ENCODE results near the gene PSD4.

DNA sequence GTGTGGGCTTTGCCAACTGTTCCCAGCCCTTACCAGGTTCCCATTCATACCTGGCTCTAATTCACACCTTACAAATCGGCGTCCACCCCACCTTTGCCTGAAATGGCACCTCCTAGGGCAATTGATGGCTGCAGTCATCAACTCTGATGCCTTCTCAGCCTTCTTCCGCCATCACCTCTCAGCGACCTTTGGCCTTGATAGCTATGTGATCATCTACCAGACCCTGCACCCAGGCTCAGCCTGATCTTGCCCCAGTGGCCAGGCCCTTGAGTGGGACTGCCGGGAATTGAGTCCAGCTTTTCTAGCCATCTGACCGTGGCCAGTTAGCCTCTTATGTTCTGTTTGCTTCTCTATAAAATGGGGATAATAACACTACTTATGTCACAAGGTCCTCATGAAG lies 32.5 kb downstream of the PSD4 start:
- no peak for TF ChIP-seq KDM1A (IDR thresholded peaks at IDR 0.05; ENCODE audit: low read depth)
- no peak for TF ChIP-seq POLR2A (IDR thresholded peaks at IDR 0.05; ENCODE audit: low read length)
- TF ChIP-seq, protein P1, sequence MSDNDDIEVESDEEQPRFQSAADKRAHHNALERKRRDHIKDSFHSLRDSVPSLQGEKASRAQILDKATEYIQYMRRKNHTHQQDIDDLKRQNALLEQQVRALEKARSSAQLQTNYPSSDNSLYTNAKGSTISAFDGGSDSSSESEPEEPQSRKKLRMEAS (IDR thresholded peaks at IDR 0.05): no peak
- TF ChIP-seq, protein P2, sequence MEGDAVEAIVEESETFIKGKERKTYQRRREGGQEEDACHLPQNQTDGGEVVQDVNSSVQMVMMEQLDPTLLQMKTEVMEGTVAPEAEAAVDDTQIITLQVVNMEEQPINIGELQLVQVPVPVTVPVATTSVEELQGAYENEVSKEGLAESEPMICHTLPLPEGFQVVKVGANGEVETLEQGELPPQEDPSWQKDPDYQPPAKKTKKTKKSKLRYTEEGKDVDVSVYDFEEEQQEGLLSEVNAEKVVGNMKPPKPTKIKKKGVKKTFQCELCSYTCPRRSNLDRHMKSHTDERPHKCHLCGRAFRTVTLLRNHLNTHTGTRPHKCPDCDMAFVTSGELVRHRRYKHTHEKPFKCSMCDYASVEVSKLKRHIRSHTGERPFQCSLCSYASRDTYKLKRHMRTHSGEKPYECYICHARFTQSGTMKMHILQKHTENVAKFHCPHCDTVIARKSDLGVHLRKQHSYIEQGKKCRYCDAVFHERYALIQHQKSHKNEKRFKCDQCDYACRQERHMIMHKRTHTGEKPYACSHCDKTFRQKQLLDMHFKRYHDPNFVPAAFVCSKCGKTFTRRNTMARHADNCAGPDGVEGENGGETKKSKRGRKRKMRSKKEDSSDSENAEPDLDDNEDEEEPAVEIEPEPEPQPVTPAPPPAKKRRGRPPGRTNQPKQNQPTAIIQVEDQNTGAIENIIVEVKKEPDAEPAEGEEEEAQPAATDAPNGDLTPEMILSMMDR (IDR thresholded peaks at IDR 0.05): no peak
- TF ChIP-seq SREBF2 (IDR thresholded peaks at IDR 0.05): no peak
- no peak for TF ChIP-seq GATA3 (IDR thresholded peaks at IDR 0.05; ENCODE audit: borderline replicate concordance)
- TF ChIP-seq, protein P3, sequence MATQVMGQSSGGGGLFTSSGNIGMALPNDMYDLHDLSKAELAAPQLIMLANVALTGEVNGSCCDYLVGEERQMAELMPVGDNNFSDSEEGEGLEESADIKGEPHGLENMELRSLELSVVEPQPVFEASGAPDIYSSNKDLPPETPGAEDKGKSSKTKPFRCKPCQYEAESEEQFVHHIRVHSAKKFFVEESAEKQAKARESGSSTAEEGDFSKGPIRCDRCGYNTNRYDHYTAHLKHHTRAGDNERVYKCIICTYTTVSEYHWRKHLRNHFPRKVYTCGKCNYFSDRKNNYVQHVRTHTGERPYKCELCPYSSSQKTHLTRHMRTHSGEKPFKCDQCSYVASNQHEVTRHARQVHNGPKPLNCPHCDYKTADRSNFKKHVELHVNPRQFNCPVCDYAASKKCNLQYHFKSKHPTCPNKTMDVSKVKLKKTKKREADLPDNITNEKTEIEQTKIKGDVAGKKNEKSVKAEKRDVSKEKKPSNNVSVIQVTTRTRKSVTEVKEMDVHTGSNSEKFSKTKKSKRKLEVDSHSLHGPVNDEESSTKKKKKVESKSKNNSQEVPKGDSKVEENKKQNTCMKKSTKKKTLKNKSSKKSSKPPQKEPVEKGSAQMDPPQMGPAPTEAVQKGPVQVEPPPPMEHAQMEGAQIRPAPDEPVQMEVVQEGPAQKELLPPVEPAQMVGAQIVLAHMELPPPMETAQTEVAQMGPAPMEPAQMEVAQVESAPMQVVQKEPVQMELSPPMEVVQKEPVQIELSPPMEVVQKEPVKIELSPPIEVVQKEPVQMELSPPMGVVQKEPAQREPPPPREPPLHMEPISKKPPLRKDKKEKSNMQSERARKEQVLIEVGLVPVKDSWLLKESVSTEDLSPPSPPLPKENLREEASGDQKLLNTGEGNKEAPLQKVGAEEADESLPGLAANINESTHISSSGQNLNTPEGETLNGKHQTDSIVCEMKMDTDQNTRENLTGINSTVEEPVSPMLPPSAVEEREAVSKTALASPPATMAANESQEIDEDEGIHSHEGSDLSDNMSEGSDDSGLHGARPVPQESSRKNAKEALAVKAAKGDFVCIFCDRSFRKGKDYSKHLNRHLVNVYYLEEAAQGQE (IDR thresholded peaks at IDR 0.05): no peak
- TF ChIP-seq HOXA7 (CRISPR knock-in tag; IDR thresholded peaks at IDR 0.05): no peak
- TF ChIP-seq, protein P4, sequence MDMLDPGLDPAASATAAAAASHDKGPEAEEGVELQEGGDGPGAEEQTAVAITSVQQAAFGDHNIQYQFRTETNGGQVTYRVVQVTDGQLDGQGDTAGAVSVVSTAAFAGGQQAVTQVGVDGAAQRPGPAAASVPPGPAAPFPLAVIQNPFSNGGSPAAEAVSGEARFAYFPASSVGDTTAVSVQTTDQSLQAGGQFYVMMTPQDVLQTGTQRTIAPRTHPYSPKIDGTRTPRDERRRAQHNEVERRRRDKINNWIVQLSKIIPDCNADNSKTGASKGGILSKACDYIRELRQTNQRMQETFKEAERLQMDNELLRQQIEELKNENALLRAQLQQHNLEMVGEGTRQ (IDR thresholded peaks at IDR 0.05): no peak
- no peak for TF ChIP-seq MYC (IDR thresholded peaks at IDR 0.05; ENCODE audit: borderline replicate concordance, low read length)
- no peak for TF ChIP-seq RNF2 (IDR thresholded peaks at IDR 0.05; ENCODE audit: borderline replicate concordance, low read depth)
- no peak for TF ChIP-seq RAD21 (conservative IDR thresholded peaks at IDR 0.05 in 1 of 2, IDR thresholded peaks at IDR 0.05 in 1 of 2)
- TF ChIP-seq NFE2L2 (conservative IDR thresholded peaks at IDR 0.05; ENCODE audit: low read length): no peak

Data from A549 (cell line).